ENCODE measurements around the gene ADGRG1. TPM values are rescaled to one million over a fixed set of nuclear protein-coding genes. Genes with fewer than 3 reads are reported as not detected.
A peak's percentile ranks its signal among the peaks of the same experiment; 100 is the strongest.
"Not testable (repeated sequence)": the region's sequence is repeated elsewhere in the genome, so short reads cannot be mapped to it uniquely, and the experiment has no call there.

ADGRG1 gene
- total RNA-seq, 1 donor from 2014 or later: 116 TPM

DNA sequence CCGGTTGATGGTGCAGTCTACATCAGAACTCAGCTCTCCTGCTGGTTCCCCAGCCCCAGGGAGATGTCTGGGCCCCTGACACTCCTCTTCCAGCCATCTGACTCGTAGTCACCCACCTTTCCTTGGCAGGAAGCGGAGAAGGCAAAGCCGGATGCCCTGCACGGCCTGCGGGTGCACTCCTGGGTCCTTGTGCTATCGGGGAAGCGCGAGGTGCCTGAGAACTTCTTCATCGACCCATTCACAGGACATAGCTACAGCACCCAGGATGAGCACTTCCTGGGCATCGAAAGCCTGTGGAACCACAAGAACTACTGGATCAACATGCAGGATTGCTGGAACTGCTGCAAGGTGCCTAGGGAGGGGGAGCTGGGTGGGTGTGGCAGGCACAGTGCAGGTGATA is 78.9 kb downstream of the ADGRG1 start:
- TF ChIP-seq, protein P1, sequence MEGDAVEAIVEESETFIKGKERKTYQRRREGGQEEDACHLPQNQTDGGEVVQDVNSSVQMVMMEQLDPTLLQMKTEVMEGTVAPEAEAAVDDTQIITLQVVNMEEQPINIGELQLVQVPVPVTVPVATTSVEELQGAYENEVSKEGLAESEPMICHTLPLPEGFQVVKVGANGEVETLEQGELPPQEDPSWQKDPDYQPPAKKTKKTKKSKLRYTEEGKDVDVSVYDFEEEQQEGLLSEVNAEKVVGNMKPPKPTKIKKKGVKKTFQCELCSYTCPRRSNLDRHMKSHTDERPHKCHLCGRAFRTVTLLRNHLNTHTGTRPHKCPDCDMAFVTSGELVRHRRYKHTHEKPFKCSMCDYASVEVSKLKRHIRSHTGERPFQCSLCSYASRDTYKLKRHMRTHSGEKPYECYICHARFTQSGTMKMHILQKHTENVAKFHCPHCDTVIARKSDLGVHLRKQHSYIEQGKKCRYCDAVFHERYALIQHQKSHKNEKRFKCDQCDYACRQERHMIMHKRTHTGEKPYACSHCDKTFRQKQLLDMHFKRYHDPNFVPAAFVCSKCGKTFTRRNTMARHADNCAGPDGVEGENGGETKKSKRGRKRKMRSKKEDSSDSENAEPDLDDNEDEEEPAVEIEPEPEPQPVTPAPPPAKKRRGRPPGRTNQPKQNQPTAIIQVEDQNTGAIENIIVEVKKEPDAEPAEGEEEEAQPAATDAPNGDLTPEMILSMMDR (IDR thresholded peaks at IDR 0.05; ENCODE audit: partially characterized antibody, unreplicated experiment): no peak
- H3K27me3 Mint-ChIP-seq (ENCODE audit: unreplicated experiment): peaks cover 9% of the 10 kb centered on the region
- peaks cover 10% of the 10 kb centered on the region for H3K36me3 Mint-ChIP-seq (ENCODE audit: unreplicated experiment)
- peaks cover 7% of the 10 kb centered on the region for H3K4me1 Mint-ChIP-seq (ENCODE audit: low read depth, unreplicated experiment)
- no peak overlapping the region for H3K27ac Mint-ChIP-seq (ENCODE audit: unreplicated experiment)
- no peak overlapping the region for H3K4me3 Mint-ChIP-seq (ENCODE audit: unreplicated experiment)
- no peak for DNase-seq
- H3K9me3 Mint-ChIP-seq (ENCODE audit: unreplicated experiment): peaks cover 3% of the 10 kb centered on the region

DNA sequence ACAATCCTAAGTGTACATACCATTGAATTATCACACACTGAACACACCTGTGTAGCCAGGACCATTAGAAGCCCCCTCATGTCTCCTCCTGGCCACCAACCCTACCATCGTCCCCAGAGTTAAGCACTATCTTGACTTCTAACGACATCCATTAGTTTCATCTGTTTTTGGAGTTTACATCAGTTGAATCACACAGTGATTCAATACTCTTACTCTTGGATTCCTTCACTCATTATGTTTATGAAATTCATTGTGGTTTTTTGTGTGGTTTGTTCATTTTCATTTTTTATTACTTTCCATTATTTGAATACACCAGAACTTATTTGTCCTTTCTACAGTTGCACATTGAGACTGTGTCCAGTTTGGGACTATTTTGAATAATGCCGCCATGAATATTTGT is 79.7 kb downstream of the ADGRG1 start:
- Mint-ChIP-seq H3K4me3 (ENCODE audit: unreplicated experiment) (no peak overlapping the region), H3K9me3 (ENCODE audit: unreplicated experiment) (peaks cover 3% of the 10 kb centered on the region), H3K36me3 (ENCODE audit: unreplicated experiment) (peaks cover 10% of the 10 kb centered on the region)

DNA sequence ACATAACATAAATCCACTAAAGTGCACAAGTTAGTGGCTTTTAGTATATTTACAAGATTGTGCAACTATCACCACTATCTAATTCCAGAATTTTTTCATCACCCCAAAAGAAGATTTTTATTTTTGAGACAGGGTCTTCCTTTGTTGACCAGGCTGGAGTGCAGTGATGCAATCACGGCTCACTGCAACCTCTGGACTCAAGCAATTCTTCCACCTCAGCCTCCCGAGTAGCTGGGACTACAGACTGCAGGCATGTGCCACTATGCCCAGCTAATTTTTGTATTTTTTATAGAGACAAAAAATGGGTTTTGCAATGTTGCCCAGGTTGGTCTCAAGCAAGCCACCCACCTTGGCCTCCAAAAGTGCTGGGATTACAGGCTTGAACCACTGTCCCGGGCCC is 81.2 kb downstream of the ADGRG1 start:
- H3K27ac Mint-ChIP-seq (ENCODE audit: unreplicated experiment): no peak overlapping the region
- H3K9me3 Mint-ChIP-seq (ENCODE audit: unreplicated experiment): peaks cover 3% of the 10 kb centered on the region
- H3K4me1 Mint-ChIP-seq (ENCODE audit: low read depth, unreplicated experiment): peaks cover 18% of the 10 kb centered on the region
- no peak for DNase-seq
- TF ChIP-seq, protein P1 (IDR thresholded peaks at IDR 0.05; ENCODE audit: partially characterized antibody, unreplicated experiment): no peak
- H3K27me3 Mint-ChIP-seq (ENCODE audit: unreplicated experiment): peaks cover 7% of the 10 kb centered on the region
- H3K36me3 Mint-ChIP-seq (ENCODE audit: unreplicated experiment): peaks cover 10% of the 10 kb centered on the region
- no peak overlapping the region for H3K4me3 Mint-ChIP-seq (ENCODE audit: unreplicated experiment)

More for the DNA sequence above, 79.7 kb downstream of the ADGRG1 start:
- TF ChIP-seq, protein P1 (IDR thresholded peaks at IDR 0.05; ENCODE audit: partially characterized antibody, unreplicated experiment): no peak
- no peak overlapping the region for H3K27ac Mint-ChIP-seq (ENCODE audit: unreplicated experiment)
- no peak for DNase-seq
- H3K4me1 Mint-ChIP-seq (ENCODE audit: low read depth, unreplicated experiment): peaks cover 14% of the 10 kb centered on the region
- H3K27me3 Mint-ChIP-seq (ENCODE audit: unreplicated experiment): peaks cover 8% of the 10 kb centered on the region

DNA sequence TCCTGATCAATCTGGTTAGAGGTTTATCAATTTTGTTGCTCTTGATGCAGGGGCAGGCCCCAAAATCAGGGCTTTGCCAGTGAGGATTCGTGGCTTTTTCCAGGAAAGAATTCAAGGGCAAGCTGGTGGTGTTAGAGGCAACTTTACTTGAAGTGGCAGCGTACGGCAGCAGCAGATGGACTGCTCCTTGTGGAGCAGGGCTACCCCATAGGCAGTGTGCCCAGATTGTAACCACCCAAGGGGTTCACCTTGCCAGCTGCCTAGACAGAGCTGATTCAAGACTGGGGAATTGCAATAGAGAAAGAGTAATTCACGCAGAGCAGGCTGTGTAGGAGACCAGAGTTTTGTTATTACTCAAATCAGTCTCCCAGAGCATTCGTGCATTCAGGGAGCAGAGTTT is 82.9 kb downstream of the ADGRG1 start:
- H3K9me3 Mint-ChIP-seq (ENCODE audit: unreplicated experiment): peaks cover 5% of the 10 kb centered on the region
- peaks cover 18% of the 10 kb centered on the region for H3K4me1 Mint-ChIP-seq (ENCODE audit: low read depth, unreplicated experiment)
- H3K27ac Mint-ChIP-seq (ENCODE audit: unreplicated experiment): peak overlapping the region; percentile 67
- peaks cover 10% of the 10 kb centered on the region for H3K36me3 Mint-ChIP-seq (ENCODE audit: unreplicated experiment)
- DNase-seq: no peak
- peaks cover 7% of the 10 kb centered on the region for H3K27me3 Mint-ChIP-seq (ENCODE audit: unreplicated experiment)
- peak overlapping the region; percentile 15 for H3K4me3 Mint-ChIP-seq (ENCODE audit: unreplicated experiment)
- TF ChIP-seq, protein P1 (IDR thresholded peaks at IDR 0.05; ENCODE audit: partially characterized antibody, unreplicated experiment): no peak

GRCh38 chr16:57711993-57712392 is 83.6 kb downstream of the ADGRG1 start:
- Mint-ChIP-seq H3K4me3 (ENCODE audit: unreplicated experiment) (no peak overlapping the region), H3K4me1 (ENCODE audit: low read depth, unreplicated experiment) (peaks cover 18% of the 10 kb centered on the region), H3K36me3 (ENCODE audit: unreplicated experiment) (peaks cover 10% of the 10 kb centered on the region), H3K9me3 (ENCODE audit: unreplicated experiment) (peaks cover 3% of the 10 kb centered on the region), H3K27ac (ENCODE audit: unreplicated experiment) (no peak overlapping the region), H3K27me3 (ENCODE audit: unreplicated experiment) (peaks cover 7% of the 10 kb centered on the region)
- TF ChIP-seq, protein P1 (IDR thresholded peaks at IDR 0.05; ENCODE audit: partially characterized antibody, unreplicated experiment): no peak
- DNase-seq: no peak

- not testable (repeated sequence) for H3K27me3 Mint-ChIP-seq (ENCODE audit: unreplicated experiment); H3K27ac Mint-ChIP-seq (ENCODE audit: unreplicated experiment); H3K9me3 Mint-ChIP-seq (ENCODE audit: unreplicated experiment); DNase-seq; H3K36me3 Mint-ChIP-seq (ENCODE audit: unreplicated experiment); H3K4me3 Mint-ChIP-seq (ENCODE audit: unreplicated experiment)
- peaks cover 18% of the 10 kb centered on the region for H3K4me1 Mint-ChIP-seq (ENCODE audit: low read depth, unreplicated experiment)
These were observed 84.1 kb downstream of the ADGRG1 start for GRCh38 chr16:57712569-57712968.

All from glutamatergic neuron (in vitro differentiated cells).